Activated naive CD8-positive, alpha-beta T cell treated with anti-CD3 and anti-CD28 coated beads for 36 hours (primary cell): ENCODE measurements around the gene SELENBP1. TPM values are rescaled to one million over a fixed set of nuclear protein-coding genes. Genes with fewer than 3 reads are reported as not detected.

Experiments
- total RNA-seq, 2 experiments: library from RNA; stranded (reverse); gene quantifications; one replicate each; pipeline ENCODE4 v1.2.3, GENCODE V29; 2021

Gene SELENBP1
- total RNA-seq, 2 experiments from 2014 or later, result not detected

Other genes starting within 250 kb of the SELENBP1 start
- 1 to 10 TPM; 1.4 to 4.1 TPM for gene SEMA6C, start 226.1 kb downstream of the SELENBP1 start, total RNA-seq
- gene TNFAIP8L2, start 216.1 kb downstream of the SELENBP1 start, total RNA-seq, result 10 to 100 TPM; 22.2 to 22.3 TPM
- gene LYSMD1, start 206.8 kb downstream of the SELENBP1 start, total RNA-seq, result 1 to 10 TPM; 3.5 TPM
- gene SCNM1, start 206.6 kb downstream of the SELENBP1 start, total RNA-seq, result 10 to 100 TPM; 80.9 to 81.9 TPM
- gene TMOD4, start 196.7 kb downstream of the SELENBP1 start, total RNA-seq, result 1 to 10 TPM; 2.3 to 2.5 TPM
- gene VPS72, start 182.5 kb downstream of the SELENBP1 start, total RNA-seq, result 10 to 100 TPM; 66.4 to 79.1 TPM
- gene PIP5K1A, start 174.2 kb downstream of the SELENBP1 start, total RNA-seq, result 10 to 100 TPM; 70.0 to 72.3 TPM
- 100 to 1,000 TPM; 217 to 249 TPM for gene PSMD4, start 118.0 kb downstream of the SELENBP1 start, total RNA-seq
- 10 to 100 TPM; 27.0 to 29.9 TPM for gene ZNF687, start 90.4 kb downstream of the SELENBP1 start, total RNA-seq
- 10 to 100 TPM; 46.4 to 49.4 TPM for gene PI4KB, start 45.3 kb downstream of the SELENBP1 start, total RNA-seq
- 10 to 100 TPM; 55.2 to 58.6 TPM for gene RFX5, start 25.5 kb downstream of the SELENBP1 start, total RNA-seq
- gene PSMB4, start 26.9 kb upstream of the SELENBP1 start, total RNA-seq, result 100 to 1,000 TPM; 413 to 425 TPM
- 10 to 100 TPM; 52.1 to 63.1 TPM for gene POGZ, start 86.8 kb upstream of the SELENBP1 start, total RNA-seq
- 1 to 10 TPM; 1.3 to 2.0 TPM for gene CGN, start 138.7 kb upstream of the SELENBP1 start, total RNA-seq
- 1 to 10 TPM; 2.3 to 2.9 TPM for gene TUFT1, start 167.6 kb upstream of the SELENBP1 start, total RNA-seq
- 10 to 100 TPM; 25.2 to 27.7 TPM for gene SNX27, start 239.3 kb upstream of the SELENBP1 start, total RNA-seq